ENCODE measurements around the gene SLC25A6. TPM values are rescaled to one million over a fixed set of nuclear protein-coding genes. Genes with fewer than 3 reads are reported as not detected.

The SLC25A6 gene
- total and polyA plus RNA-seq, 10 of the 15 experiments (the other 5 are each of a cell fraction or from before 2014, with no cell fraction given), result 61.9 to 642 (median 322) TPM

DNA sequence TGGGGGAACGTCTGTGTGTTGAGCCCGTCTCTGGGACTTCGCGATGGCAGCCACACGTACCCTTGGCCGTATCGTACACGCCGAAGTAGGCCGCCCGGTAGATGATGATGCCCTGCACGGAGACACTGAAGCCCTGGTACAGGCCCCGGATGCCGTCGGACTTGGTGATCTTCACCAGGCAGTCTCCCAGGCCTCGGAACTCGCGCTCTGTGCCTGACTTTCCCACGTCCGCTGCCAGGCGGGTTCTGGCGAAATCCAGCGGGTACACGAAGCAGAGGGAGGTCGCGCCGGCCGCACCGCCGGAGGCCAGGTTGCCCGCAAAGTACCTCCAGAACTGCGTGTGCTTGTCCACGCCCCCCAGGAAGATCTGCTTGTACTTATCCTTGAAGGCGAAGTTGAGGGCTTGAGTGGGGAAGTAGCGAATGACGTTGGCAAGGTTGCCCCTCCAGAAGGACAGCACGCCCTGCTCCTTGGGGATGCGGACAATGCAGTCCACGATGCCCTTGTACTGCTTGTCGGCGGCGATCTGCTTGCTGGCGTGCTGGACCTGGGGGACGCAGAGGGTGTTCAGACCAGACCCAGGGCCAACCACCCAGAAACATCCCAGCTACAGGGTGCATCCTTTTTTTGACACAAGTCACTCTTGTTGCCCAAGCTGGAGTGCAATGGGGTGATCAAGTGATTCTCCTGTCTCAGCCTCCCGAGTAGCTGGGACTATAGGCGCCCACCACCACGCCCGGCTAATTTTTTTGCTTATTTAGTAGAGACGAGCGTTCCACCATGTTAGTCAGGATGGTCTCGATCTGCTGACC, 2.5 kb downstream of the SLC25A6 start:
- no peaks in the 10 kb centered on the region for H3K9me3 ChIP-seq (replicated peaks; ENCODE audit: control insufficient read depth, insufficient read depth, low read length)
- ChIA-PET SMC1A (ENCODE audit: uncharacterized antibody, unreplicated experiment) (no interaction called here), RAD21 (ENCODE audit: unreplicated experiment) (no interaction called here), CTCF (no interaction called here), POLR2A (no interaction called here)
- peak; percentile 30; the same call in 1 of the 2 replicates for TF ChIP-seq POLR2A (IDR thresholded peaks at IDR 0.05; ENCODE audit: low read depth, low read length)
- TF ChIP-seq NRF1 (conservative IDR thresholded peaks at IDR 0.05; ENCODE audit: low read depth, low read length), result no peak
- DNase-seq (ENCODE audit: low read depth, low spot score) (no peak), ATAC-seq (no peak), FAIRE-seq (no peak)
- H2AFZ ChIP-seq (ENCODE audit: control insufficient read depth, low read depth, low read length), result no peak overlapping the region
- WGBS (ENCODE audit: insufficient coverage, insufficient replicate concordance, low lambda C conversion rate, missing lambda C conversion rate), result 94% methylated on average over 51 of the region's 51 CpGs
- H3K4me2 ChIP-seq (ENCODE audit: control insufficient read depth, insufficient read depth), result peak overlapping the region; percentile 59
- H4K20me1 ChIP-seq (ENCODE audit: control insufficient read depth, insufficient read depth), result peaks cover 19% of the 10 kb centered on the region; the same call in 1 of the 2 replicates
- H3K4me3 ChIP-seq, result no peak overlapping the region
- H3K9ac ChIP-seq (ENCODE audit: control insufficient read depth, insufficient read depth, low read length), result no peak overlapping the region
- in situ Hi-C loops (cut with MboI), result no loop called here
- intact Hi-C loops (cut with micrococcal nuclease; ENCODE audit: unreplicated experiment), result no loop called here
- peaks cover 8% of the 10 kb centered on the region; the same call in 1 of the 2 replicates for H3K4me1 ChIP-seq (ENCODE audit: control insufficient read depth, insufficient read depth, low read length)
- no peaks in the 10 kb centered on the region for H3K27me3 ChIP-seq (replicated peaks in 1 of 2; ENCODE audit: control insufficient read depth in 2 of 2, insufficient read depth in 2 of 2, low read length in 1 of 2)
- H3K27ac ChIP-seq (ENCODE audit: control insufficient read depth, insufficient read depth), result no peak overlapping the region
- peaks cover 40 to 52% of the 10 kb centered on the region in 2 experiments for H3K36me3 ChIP-seq (ENCODE audit: control insufficient read depth in 2 of 2, insufficient read depth in 2 of 2, low read length in 1 of 2)
- peaks cover 62% of the 10 kb centered on the region for H3K79me2 ChIP-seq (ENCODE audit: control insufficient read depth, insufficient read depth, low read length)
- no TSS peak for BruUV-seq (replicated peaks)

DNA sequence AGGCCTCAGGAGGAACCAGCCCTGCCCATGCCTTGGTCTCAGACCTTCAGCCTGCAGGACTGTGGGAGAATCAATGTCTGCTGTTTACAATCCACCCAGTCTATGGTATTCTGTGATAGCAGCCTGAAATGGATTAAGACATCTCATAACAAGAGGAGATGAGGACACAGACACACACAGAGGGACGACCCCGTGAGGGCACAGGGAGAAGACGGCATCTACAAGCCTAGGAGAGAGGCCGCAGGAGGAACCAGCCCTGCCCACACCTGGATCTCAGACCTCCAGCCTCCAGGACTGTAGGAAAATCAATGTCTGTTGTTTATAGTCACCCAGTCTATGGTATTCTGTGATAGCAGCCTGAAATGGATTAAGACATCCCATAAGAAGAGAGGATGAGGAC, 3.3 kb downstream of the SLC25A6 start:
- POLR2A ChIA-PET, result no interaction called here
- Histone ChIP-seq H3K36me3 (ENCODE audit: control insufficient read depth in 2 of 2, insufficient read depth in 2 of 2, low read length in 1 of 2) (peaks cover 40 to 52% of the 10 kb centered on the region in 2 experiments), H3K4me2 (ENCODE audit: control insufficient read depth, insufficient read depth) (0 out of 2 replicates have a peak overlapping the region, but pooled peaks have one; percentile 59), H3K79me2 (ENCODE audit: control insufficient read depth, insufficient read depth, low read length) (peaks cover 55% of the 10 kb centered on the region), H3K4me3 (no peak overlapping the region), H3K9ac (ENCODE audit: control insufficient read depth, insufficient read depth, low read length) (no peak overlapping the region), H3K4me1 (ENCODE audit: control insufficient read depth, insufficient read depth, low read length) (peaks cover 8% of the 10 kb centered on the region; the same call in 1 of the 2 replicates), H2AFZ (ENCODE audit: control insufficient read depth, low read depth, low read length) (no peak overlapping the region), H3K27ac (ENCODE audit: control insufficient read depth, insufficient read depth) (no peak overlapping the region), H3K27me3 (replicated peaks in 1 of 2; ENCODE audit: control insufficient read depth in 2 of 2, insufficient read depth in 2 of 2, low read length in 1 of 2) (no peaks in the 10 kb centered on the region), H4K20me1 (ENCODE audit: control insufficient read depth, insufficient read depth) (peaks cover 19% of the 10 kb centered on the region; the same call in 1 of the 2 replicates), H3K9me3 (replicated peaks; ENCODE audit: control insufficient read depth, insufficient read depth, low read length) (no peaks in the 10 kb centered on the region)
- DNase-seq (ENCODE audit: low read depth, low spot score), result no peak
- BruUV-seq (replicated peaks), result no TSS peak
- in situ Hi-C loops (cut with MboI) (no loop called here), intact Hi-C loops (cut with micrococcal nuclease; ENCODE audit: unreplicated experiment) (no loop called here)
- no peak for ATAC-seq
- RAD21 ChIA-PET (ENCODE audit: unreplicated experiment), result no interaction called here
- CTCF ChIA-PET, result no interaction called here
- no peak for FAIRE-seq
- SMC1A ChIA-PET (ENCODE audit: uncharacterized antibody, unreplicated experiment), result no interaction called here
- TF ChIP-seq POLR2AphosphoS5 (IDR thresholded peaks at IDR 0.05; ENCODE audit: low read length) (0 out of 2 replicates have a peak, but pooled peaks have one; percentile 16), CHD4 (IDR thresholded peaks at IDR 0.05) (no peak), WRNIP1 (IDR thresholded peaks at IDR 0.05; ENCODE audit: borderline replicate concordance, low read depth, low read length) (no peak), EZH2 (IDR thresholded peaks at IDR 0.05; ENCODE audit: borderline replicate concordance, control insufficient read depth, low read depth, low read length) (no peak), KLF5 (IDR thresholded peaks at IDR 0.05; ENCODE audit: partially characterized antibody) (no peak), ZSCAN29 (IDR thresholded peaks at IDR 0.05) (no peak)
- TF ChIP-seq, protein P1, sequence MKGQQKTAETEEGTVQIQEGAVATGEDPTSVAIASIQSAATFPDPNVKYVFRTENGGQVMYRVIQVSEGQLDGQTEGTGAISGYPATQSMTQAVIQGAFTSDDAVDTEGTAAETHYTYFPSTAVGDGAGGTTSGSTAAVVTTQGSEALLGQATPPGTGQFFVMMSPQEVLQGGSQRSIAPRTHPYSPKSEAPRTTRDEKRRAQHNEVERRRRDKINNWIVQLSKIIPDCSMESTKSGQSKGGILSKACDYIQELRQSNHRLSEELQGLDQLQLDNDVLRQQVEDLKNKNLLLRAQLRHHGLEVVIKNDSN (IDR thresholded peaks at IDR 0.05; ENCODE audit: borderline replicate concordance, extremely low read length, insufficient read depth, low read depth, low read length), result no peak
- WGBS (ENCODE audit: insufficient coverage, insufficient replicate concordance, low lambda C conversion rate, missing lambda C conversion rate), result 98% methylated on average over 4 of the region's 4 CpGs
